Sigmoid colon (tissue), 7 donors: ENCODE measurements around the gene LSM14A. TPM values are rescaled to one million over a fixed set of nuclear protein-coding genes. Genes with fewer than 3 reads are reported as not detected.

Experiments
- DNase-seq: peaks from one replicate; pipeline ENCODE4 v3.0.0-alpha.2; 2019
- H3K27ac ChIP-seq, 4 donors: fragments of 200-600 bp; sonication (generic); one replicate each; pipeline ENCODE4 v1.5.1; 2016 to 2019; ENCODE audit warnings: mild to moderate bottlenecking in 1 of 4
- H3K27me3 ChIP-seq, 3 donors: fragments of 200-600 bp; sonication (generic); one replicate each; pipeline ENCODE4 v1.5.1; 2019; ENCODE audit warnings: mild to moderate bottlenecking in 1 of 3
- H3K36me3 ChIP-seq, 4 donors: fragments of 200-600 bp; sonication (generic); one replicate each; pipeline ENCODE4 v1.5.1; 2016 to 2019
- H3K4me1 ChIP-seq, 4 donors: fragments of 200-600 bp; sonication (generic); one replicate each; pipeline ENCODE4 v1.5.1; 2017 to 2019
- H3K4me3 ChIP-seq, 4 donors: fragments of 200-600 bp; sonication (generic); one replicate each; pipeline ENCODE4 v1.5.1; 2017 to 2019; ENCODE audit warnings: mild to moderate bottlenecking in 2 of 4, moderate library complexity in 1 of 4
- H3K9me3 ChIP-seq, 4 donors: fragments of 200-600 bp in 3 of 4; sonication (generic) in 3 of 4; one replicate each; pipeline versions ENCODE4 v1.5.1 to v1.6.1; 2013 to 2019
- EP300 ChIP-seq, 4 donors: sonication (generic); formaldehyde crosslinking; IDR thresholded peaks; one replicate each; pipeline ENCODE4 v1.6.1; 2017; ENCODE audit warnings: antibody characterized with exemption in 4 of 4
- POLR2A ChIP-seq, 2 donors: fragments of 450-650 bp; IDR thresholded peaks; one replicate each; pipeline ENCODE4 v1.6.1; 2016; ENCODE audit warnings: antibody characterized with exemption in 2 of 2, mild to moderate bottlenecking in 2 of 2, moderate library complexity in 2 of 2
- POLR2AphosphoS5 ChIP-seq, 4 donors: sonication (generic); formaldehyde crosslinking; IDR thresholded peaks; one replicate each; pipeline ENCODE4 v1.6.1; 2017; ENCODE audit warnings: antibody characterized with exemption in 4 of 4
- WGBS, 2 donors: extraction: QIAGEN DNeasy Blood & Tissue Kit; methylation state at CpG; one replicate each; pipeline ENCODE4 v1.1.7; 2013; 5-methylcytosine and 5-hydroxymethylcytosine counted together
- intact Hi-C: fragments of 100-400 bp; cut with DNase I; formaldehyde crosslinking; loops from one replicate; pipeline ENCODE4 v1.15.1; 2023
- polyA plus RNA-seq, 3 donors: library from polyadenylated mRNA; stranded (reverse); fragments of 200-250 nt; gene quantifications; one replicate each; pipeline ENCODE4 v1.2.3, GENCODE V29; 2013
- total RNA-seq, 4 donors: library from RNA; depleted of rRNA; stranded (reverse); fragments of >200 nt; gene quantifications; one replicate each; pipeline ENCODE4 v1.1.0, GENCODE V29; 2016
- TF ChIP-seq, protein P1 (sequence below), 4 experiments: fragments of 450-650 bp in 3 of 4; fragments of 200-600 bp in 1 of 4; IDR thresholded peaks; one replicate each; pipeline ENCODE4 v1.5.1; 2016 to 2019; ENCODE audit warnings: antibody characterized with exemption in 4 of 4, mild to moderate bottlenecking in 3 of 4, moderate library complexity in 2 of 4
- donor health status: healthy with polysubstance abuse.
- donor health status: Bipolar disorder and iron deficiency.
- donor health status: healthy.

Gene LSM14A
- total and polyA plus RNA-seq, 7 donors, result 66.6 to 149 (median 104) TPM

DNA sequence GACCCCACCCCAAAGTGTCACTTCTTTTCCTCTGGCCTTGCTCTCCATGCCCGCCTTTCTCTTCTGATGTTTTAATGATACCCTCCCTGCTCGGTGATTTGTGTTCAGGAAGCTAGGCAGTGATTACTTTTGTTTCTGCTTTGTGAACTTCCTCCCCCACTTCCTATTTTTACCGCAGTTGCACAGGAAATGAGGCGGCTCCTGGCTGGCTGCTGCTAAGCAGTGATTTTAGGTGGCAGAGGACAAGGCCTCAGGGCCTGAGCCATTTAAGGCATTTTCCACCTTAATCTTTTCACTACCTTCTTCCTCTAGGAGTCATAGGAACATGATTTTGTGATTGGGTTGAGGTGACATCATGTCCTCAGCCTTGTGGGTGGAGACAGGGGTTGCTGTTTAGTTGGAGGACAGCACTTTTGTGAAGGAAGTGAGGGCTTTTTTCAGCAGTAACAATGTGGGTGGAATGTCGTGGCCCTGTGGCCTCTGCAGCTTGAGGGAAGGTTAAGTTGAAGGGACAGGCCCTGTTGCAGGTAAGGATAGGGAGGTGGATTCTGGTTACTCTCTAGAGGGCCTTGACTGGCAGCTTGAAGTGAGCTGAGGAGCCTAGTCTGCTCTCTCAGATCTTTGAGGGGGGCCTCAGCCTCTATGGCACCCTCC, 97.8 kb downstream of the LSM14A start:
- Histone ChIP-seq H3K9me3 (no peaks in the 10 kb centered on the region), H3K4me3 (no peak overlapping the region), H3K27me3 (no peaks in the 10 kb centered on the region), H3K4me1 (peaks cover 0 to 42% (median 13%) of the 10 kb centered on the region in 4 donors), H3K27ac (peak overlapping the region; percentile 47 to 69 (median 52)), H3K36me3 (no peaks in the 10 kb centered on the region)
- no peak for TF ChIP-seq POLR2A (IDR thresholded peaks at IDR 0.05)
- TF ChIP-seq POLR2AphosphoS5 (IDR thresholded peaks at IDR 0.05), result peak; percentile 11 to 62 (median 19)
- intact Hi-C loops, result no loop called here
- WGBS, 2 donors, result 14 to 16% methylated on average over 5 of the region's 5 CpGs
- DNase-seq, result peak; percentile 68

DNA sequence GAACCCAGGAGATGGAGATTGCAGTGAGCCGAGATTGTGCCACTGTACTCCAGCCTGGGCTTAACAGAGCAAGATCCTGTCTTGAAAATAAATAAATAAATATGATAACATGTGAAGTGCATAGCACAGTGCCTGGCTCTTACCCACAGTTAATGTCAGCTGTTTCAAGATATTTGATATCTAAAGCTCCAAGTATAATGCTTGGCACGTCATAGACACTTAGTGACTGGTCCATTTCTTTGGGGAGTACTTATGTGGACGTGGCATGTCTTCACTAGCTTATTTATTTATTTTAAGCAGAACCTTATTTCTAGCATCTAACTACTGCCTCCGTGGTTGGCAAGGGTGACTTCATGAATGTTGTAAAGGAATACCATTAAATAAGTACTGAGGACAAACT, 100.8 kb downstream of the LSM14A start:
- intact Hi-C loops, result no loop called here
- Histone ChIP-seq H3K9me3 (no peaks in the 10 kb centered on the region), H3K27ac (no peak overlapping the region), H3K27me3 (no peaks in the 10 kb centered on the region), H3K36me3 (no peaks in the 10 kb centered on the region), H3K4me1 (peaks cover 0 to 42% (median 12%) of the 10 kb centered on the region in 4 donors), H3K4me3 (no peak overlapping the region)
- TF ChIP-seq EP300 (IDR thresholded peaks at IDR 0.05) (no peak), POLR2A (IDR thresholded peaks at IDR 0.05) (no peak), POLR2AphosphoS5 (IDR thresholded peaks at IDR 0.05) (no peak)
- TF ChIP-seq, protein P1, sequence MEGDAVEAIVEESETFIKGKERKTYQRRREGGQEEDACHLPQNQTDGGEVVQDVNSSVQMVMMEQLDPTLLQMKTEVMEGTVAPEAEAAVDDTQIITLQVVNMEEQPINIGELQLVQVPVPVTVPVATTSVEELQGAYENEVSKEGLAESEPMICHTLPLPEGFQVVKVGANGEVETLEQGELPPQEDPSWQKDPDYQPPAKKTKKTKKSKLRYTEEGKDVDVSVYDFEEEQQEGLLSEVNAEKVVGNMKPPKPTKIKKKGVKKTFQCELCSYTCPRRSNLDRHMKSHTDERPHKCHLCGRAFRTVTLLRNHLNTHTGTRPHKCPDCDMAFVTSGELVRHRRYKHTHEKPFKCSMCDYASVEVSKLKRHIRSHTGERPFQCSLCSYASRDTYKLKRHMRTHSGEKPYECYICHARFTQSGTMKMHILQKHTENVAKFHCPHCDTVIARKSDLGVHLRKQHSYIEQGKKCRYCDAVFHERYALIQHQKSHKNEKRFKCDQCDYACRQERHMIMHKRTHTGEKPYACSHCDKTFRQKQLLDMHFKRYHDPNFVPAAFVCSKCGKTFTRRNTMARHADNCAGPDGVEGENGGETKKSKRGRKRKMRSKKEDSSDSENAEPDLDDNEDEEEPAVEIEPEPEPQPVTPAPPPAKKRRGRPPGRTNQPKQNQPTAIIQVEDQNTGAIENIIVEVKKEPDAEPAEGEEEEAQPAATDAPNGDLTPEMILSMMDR (IDR thresholded peaks at IDR 0.05), result no peak
- 88 to 93% methylated on average over 4 of the region's 4 CpGs for whole genome bisulfite sequencing, 2 donors
- DNase-seq, result no peak

DNA sequence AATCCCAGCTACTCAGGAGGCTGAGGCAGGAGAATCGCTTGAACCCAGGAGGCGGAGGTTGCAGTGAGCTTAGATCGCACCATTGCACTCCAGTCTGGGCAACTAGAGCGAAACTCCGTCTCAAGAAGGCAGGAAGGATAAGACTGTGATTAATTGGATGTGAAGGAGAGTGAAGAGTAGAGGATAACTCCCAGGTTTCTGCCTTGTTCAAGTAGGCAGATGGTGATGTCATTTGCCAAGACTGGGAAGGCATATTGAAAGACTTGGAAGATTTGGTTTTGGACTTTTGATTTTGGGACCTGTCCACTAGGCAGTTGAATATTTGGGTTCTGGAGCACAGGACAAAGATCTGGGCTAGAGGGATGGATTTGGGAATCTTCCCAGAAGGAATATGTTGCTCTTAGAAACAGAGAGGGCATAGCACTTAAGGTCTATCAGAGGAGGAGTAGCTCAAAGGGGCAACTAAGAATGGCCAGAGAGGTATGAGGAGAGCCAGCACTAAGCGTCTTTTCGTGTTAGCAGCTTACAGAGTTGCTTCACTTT, 102.1 kb downstream of the LSM14A start:
- H3K27ac ChIP-seq, result peak overlapping the region in 2 of 4 donors; percentile 30 to 32
- TF ChIP-seq EP300 (IDR thresholded peaks at IDR 0.05), result no peak
- TF ChIP-seq, protein P1 (IDR thresholded peaks at IDR 0.05), result no peak
- TF ChIP-seq POLR2A (IDR thresholded peaks at IDR 0.05), result no peak
- no peak for TF ChIP-seq POLR2AphosphoS5 (IDR thresholded peaks at IDR 0.05)
- 88 to 95% methylated on average over 7 of the region's 7 CpGs for WGBS, 2 donors
- no peak overlapping the region for H3K4me3 ChIP-seq
- no peaks in the 10 kb centered on the region for H3K9me3 ChIP-seq
- intact Hi-C loops, result no loop called here
- no peaks in the 10 kb centered on the region for H3K27me3 ChIP-seq
- H3K4me1 ChIP-seq, result peaks cover 0 to 39% (median 9%) of the 10 kb centered on the region in 4 donors
- H3K36me3 ChIP-seq, result no peaks in the 10 kb centered on the region
- DNase-seq, result no peak

DNA sequence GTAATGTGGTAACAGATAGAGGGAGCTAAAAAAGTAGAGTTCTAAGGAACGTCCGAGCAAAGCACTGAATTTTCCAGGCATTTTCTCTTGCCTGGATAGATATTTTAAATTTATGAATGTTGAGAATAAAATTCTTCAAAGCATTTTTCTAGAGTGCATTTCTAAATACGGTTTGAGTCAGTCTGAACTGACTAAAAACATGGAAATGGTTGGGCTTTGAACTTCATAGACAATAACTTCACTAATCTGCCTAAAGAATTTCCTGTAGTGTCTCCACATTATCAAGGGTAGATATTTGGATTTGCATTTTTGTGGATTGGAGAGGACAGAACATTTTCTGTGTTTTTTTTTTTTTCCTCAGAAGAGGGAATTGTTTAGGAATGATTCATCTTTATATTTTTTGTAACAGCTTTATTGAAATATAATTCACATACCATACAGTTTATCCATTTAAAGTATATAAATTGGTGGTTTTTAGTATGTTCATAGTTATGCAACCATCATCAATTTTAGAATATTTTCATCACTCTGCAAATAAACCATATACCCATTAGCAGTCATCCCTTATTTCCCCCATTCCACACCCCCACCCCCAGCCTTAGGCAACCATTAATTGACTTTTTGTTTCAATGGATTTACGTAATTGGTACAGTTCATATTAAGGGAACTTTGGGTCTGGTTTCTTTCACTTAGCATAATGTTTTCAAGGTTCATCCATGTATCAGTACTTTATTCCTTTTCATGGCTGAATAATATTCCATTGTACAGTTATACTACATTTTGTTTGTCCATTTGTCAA, 102.7 kb downstream of the LSM14A start:
- Histone ChIP-seq H3K4me1 (peaks cover 0 to 32% (median 7%) of the 10 kb centered on the region in 4 donors), H3K9me3 (no peaks in the 10 kb centered on the region), H3K27ac (peak overlapping the region in 2 of 4 donors; percentile 30 to 32), H3K4me3 (no peak overlapping the region), H3K27me3 (no peaks in the 10 kb centered on the region), H3K36me3 (no peaks in the 10 kb centered on the region)
- intact Hi-C loops, result no loop called here
- 66 to 81% methylated on average over 4 of the region's 4 CpGs for WGBS, 2 donors
- TF ChIP-seq, protein P1 (IDR thresholded peaks at IDR 0.05), result no peak
- TF ChIP-seq POLR2A (IDR thresholded peaks at IDR 0.05) (no peak), EP300 (IDR thresholded peaks at IDR 0.05) (no peak), POLR2AphosphoS5 (IDR thresholded peaks at IDR 0.05) (no peak)
- no peak for DNase-seq

DNA sequence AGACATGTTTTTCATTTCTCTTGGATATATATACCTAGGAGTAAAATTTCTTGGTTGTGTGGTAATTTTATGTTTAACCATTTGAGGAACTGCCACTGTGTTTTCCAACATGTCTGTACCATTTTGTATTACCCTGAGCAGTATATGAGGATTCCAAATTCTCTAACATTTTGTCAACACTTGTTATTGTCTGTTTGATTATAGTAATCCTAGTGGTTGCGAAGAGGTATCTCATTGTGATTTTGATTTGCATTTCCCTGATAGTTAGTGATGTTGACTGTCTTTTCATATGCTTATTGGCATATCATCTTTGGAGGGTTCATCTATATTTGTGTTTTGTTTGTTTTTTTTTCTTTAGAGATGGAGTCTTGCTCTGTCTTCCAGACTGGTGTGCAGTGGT, 103.4 kb downstream of the LSM14A start:
- no peak overlapping the region for H3K4me3 ChIP-seq
- intact Hi-C loops, result no loop called here
- 99 to 100% methylated on average over 1 of the region's 1 CpG for WGBS, 2 donors
- peaks cover 0 to 25% (median 5%) of the 10 kb centered on the region in 4 donors for H3K4me1 ChIP-seq
- TF ChIP-seq POLR2A (IDR thresholded peaks at IDR 0.05) (no peak), EP300 (IDR thresholded peaks at IDR 0.05) (no peak), POLR2AphosphoS5 (IDR thresholded peaks at IDR 0.05) (no peak)
- TF ChIP-seq, protein P1 (IDR thresholded peaks at IDR 0.05), result no peak
- no peak for DNase-seq
- H3K36me3 ChIP-seq, result no peaks in the 10 kb centered on the region
- no peak overlapping the region for H3K27ac ChIP-seq
- no peaks in the 10 kb centered on the region for H3K27me3 ChIP-seq
- no peaks in the 10 kb centered on the region for H3K9me3 ChIP-seq
